Colonic mucosa (tissue), 4 donors: Measurements from ENCODE around the gene MLKL. TPM values are rescaled to one million over a fixed set of nuclear protein-coding genes. Genes with fewer than 3 reads are reported as not detected.
"Not testable (repeated sequence)": the region's sequence is repeated elsewhere in the genome, so short reads cannot be mapped to it uniquely, and the experiment has no call there.

Source experiments
- DNase-seq: peaks from one replicate; pipeline ENCODE4 v3.0.0-alpha.2; 2020
- H3K27ac ChIP-seq: fragments of 200-600 bp; one replicate; pipeline ENCODE4 v1.8.0; 2021
- H3K27me3 ChIP-seq: fragments of 200-600 bp; one replicate; pipeline ENCODE4 v1.8.0; 2021
- H3K36me3 ChIP-seq: fragments of 200-600 bp; one replicate; pipeline ENCODE4 v1.8.0; 2021
- H3K4me1 ChIP-seq: fragments of 200-600 bp; one replicate; pipeline ENCODE4 v1.8.0; 2021; ENCODE audit warnings: mild to moderate bottlenecking
- H3K4me3 ChIP-seq: fragments of 200-600 bp; one replicate; pipeline ENCODE4 v1.8.0; 2021
- H3K9ac ChIP-seq, 2 donors: one replicate each; pipeline ENCODE4 v1.7.0; 2013; ENCODE audit warnings: control low read depth in 2 of 2, low read depth in 2 of 2, low read length in 2 of 2
- H3K9me3 ChIP-seq: fragments of 200-600 bp; one replicate; pipeline ENCODE4 v1.8.0; 2021
- CTCF ChIP-seq: fragments of 200-600 bp; IDR thresholded peaks from one replicate; pipeline ENCODE4 v1.8.0; 2022; ENCODE audit warnings: antibody characterized with exemption, mild to moderate bottlenecking
- intact Hi-C: fragments of 100-400 bp; cut with DNase I; formaldehyde crosslinking; loops from one replicate; pipeline ENCODE4 v1.14.1; 2022
- total RNA-seq, 2 donors: library from RNA; stranded (reverse); fragmentation: NEBNext Ultra II Directional in 1 of 2; extraction: Animal tissue kit (Norgen Biotek cat#: 25700) in 1 of 2; gene quantifications; one replicate each; pipeline ENCODE4 v1.2.1, GENCODE V29; 2021
- donor health status: healthy.
- donor health status: DM: no; HTN: no; CAD: no.
- donor health status: DM: no; HTN: no; CAD: no.

MLKL gene
- total RNA-seq, 2 donors from 2014 or later: 13.9 to 25.1 TPM

GRCh38 chr16:74661064-74661463, 39.6 kb downstream of the MLKL start:
- intact Hi-C loops: no loop called here
- Histone ChIP-seq H3K27me3 (no peaks in the 10 kb centered on the region), H3K4me1 (no peaks in the 10 kb centered on the region), H3K9ac (no peak overlapping the region), H3K4me3 (no peak overlapping the region), H3K27ac (no peak overlapping the region), H3K9me3 (no peaks in the 10 kb centered on the region), H3K36me3 (no peaks in the 10 kb centered on the region)
- no peak for TF ChIP-seq CTCF
- DNase-seq: no peak

DNA sequence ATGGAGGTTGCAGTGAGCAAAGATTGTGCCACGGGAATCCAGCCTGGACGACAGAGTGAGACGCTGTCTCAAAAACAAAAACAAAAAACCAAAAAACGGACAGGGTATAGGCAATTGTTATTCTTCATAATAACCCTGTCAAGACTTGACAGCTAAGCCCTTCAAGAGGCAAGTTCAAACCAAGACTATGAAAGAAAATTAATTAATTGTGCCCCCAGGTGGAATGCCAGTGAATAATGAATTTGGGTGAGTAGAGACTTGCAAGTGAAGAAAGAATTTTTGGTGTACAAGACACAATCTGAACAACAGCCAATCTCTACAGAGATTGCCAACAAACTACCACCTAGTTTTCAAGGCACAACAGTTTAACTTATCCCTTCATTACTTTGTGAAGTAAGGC, 40.3 kb downstream of the MLKL start:
- no peak overlapping the region for H3K27ac ChIP-seq
- intact Hi-C loops: no loop called here
- no peak for TF ChIP-seq CTCF
- no peak for DNase-seq
- H3K9ac ChIP-seq: no peak overlapping the region
- no peaks in the 10 kb centered on the region for H3K9me3 ChIP-seq
- no peak overlapping the region for H3K4me3 ChIP-seq
- H3K4me1 ChIP-seq: no peaks in the 10 kb centered on the region
- no peaks in the 10 kb centered on the region for H3K27me3 ChIP-seq
- H3K36me3 ChIP-seq: no peaks in the 10 kb centered on the region

GRCh38 chr16:74659041-74659440, 41.6 kb downstream of the MLKL start:
- Histone ChIP-seq H3K9ac (no peak overlapping the region), H3K4me3 (no peak overlapping the region), H3K27ac (no peak overlapping the region), H3K27me3 (no peaks in the 10 kb centered on the region), H3K9me3 (no peaks in the 10 kb centered on the region), H3K36me3 (no peaks in the 10 kb centered on the region), H3K4me1 (no peaks in the 10 kb centered on the region)
- intact Hi-C loops: no loop called here
- DNase-seq: no peak
- no peak for TF ChIP-seq CTCF

DNA sequence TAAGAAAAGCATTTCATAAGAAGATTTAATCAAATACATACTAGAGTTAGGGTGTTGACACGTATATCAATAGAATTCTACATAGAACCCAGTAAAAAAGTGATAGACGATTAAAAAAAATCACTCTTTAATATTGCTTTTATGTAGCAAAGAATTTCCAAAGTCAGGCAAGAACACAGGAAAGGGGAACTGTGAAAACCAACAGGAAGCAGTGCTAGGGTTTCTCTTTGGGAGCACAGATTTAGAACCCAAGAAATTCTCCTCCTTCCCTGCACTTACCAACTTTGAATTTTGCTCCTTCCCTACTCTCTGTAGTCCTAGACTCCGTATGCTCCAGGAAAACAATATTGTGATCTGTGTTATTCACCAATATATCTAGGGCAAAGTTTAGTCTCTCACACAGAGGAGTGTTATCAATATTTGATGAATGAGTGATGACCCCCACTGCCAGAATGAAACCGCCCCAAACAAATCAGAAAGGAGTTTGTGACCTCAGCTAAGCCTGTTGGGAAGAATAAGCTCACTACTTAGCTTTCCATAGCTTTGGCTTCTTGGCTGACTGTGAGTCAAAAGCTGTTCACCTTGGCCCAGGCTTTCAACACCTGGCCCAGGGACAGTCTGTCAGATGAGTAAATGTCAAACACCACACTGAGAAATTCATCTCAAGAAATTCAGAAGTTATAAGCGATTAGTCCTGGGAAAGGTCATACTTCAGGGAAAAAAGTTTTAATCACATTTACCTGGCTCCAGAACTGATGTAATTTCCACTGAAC, 42.6 kb downstream of the MLKL start:
- H3K27ac ChIP-seq: no peak overlapping the region
- intact Hi-C loops: no loop called here
- no peaks in the 10 kb centered on the region for H3K36me3 ChIP-seq
- TF ChIP-seq CTCF: no peak
- DNase-seq: no peak
- no peak overlapping the region for H3K4me3 ChIP-seq
- no peaks in the 10 kb centered on the region for H3K9me3 ChIP-seq
- H3K4me1 ChIP-seq: no peaks in the 10 kb centered on the region
- no peak overlapping the region for H3K9ac ChIP-seq
- H3K27me3 ChIP-seq: no peaks in the 10 kb centered on the region

DNA sequence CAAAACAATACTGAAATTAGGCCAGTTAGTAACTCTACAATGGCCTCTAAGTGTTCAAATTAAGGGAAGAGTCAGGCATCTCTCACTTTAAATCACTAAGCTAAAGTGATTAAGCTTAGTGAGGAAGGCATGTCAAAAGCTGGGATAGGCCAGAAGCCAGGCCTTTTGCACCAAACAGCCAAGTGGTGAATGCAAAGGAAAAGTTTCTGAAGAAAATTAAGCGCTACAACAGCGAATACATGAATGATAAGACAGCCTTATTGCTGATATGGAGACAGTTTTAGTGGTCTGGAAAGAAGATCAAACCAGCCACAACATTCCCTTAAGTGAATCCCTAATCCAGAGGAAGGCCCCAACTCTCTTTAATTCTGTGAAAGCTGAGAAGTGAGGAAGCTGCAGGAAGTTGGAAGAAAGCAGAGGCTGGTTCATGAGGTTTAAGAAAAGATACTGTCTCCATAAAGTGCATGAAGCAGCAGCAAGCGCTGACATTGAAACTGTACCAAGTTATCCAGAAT, 46.1 kb downstream of the MLKL start:
- no peaks in the 10 kb centered on the region for H3K9me3 ChIP-seq
- no peaks in the 10 kb centered on the region for H3K36me3 ChIP-seq
- no peak for TF ChIP-seq CTCF

GRCh38 chr16:74652883-74653282, 47.8 kb downstream of the MLKL start:
- H3K9ac ChIP-seq, H3K9me3 ChIP-seq, DNase-seq, intact Hi-C loops, H3K27ac ChIP-seq, H3K36me3 ChIP-seq, H3K27me3 ChIP-seq, H3K4me1 ChIP-seq, H3K4me3 ChIP-seq: not testable (repeated sequence)

More for the DNA sequence above, 46.1 kb downstream of the MLKL start:
- no peak overlapping the region for H3K9ac ChIP-seq
- H3K27me3 ChIP-seq: no peaks in the 10 kb centered on the region
- no peaks in the 10 kb centered on the region for H3K4me1 ChIP-seq
- no peak for DNase-seq
- H3K4me3 ChIP-seq: no peak overlapping the region
- H3K27ac ChIP-seq: no peak overlapping the region
- intact Hi-C loops: no loop called here
